ENCODE results near the gene PTPN6.

The PTPN6 gene

GRCh38 chr12:6956021-6956727 lies 5.0 kb downstream of the PTPN6 start:
- no peak for DNase-seq (ENCODE audit: low read depth in 3 of 3)

DNA sequence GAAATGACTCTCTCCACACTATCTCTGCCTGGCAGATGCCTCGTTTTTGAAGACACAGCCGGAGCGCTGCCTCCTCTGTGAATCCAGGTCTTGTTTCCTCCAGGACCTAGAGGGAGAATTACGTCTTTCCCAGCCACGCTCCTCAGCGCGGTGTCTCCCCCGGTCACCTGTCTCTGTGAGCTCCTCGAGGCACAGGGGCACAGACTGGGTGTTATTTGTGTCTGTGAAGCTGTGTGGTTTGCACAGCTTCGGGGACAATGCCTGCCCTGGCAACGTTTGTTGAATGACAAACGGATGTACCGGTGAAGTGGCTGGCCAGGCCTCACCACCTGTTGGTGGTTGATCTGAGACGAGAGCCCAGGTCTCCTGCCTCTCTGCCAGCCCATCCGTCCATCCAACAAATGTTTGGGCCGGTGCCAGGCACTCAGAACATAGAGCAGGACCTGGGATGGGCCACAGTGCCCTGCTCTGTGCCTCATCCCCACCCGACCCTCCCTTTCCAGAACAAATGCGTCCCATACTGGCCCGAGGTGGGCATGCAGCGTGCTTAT lies 6.1 kb downstream of the PTPN6 start:
- no peak for DNase-seq (ENCODE audit: low read depth in 3 of 3)

DNA sequence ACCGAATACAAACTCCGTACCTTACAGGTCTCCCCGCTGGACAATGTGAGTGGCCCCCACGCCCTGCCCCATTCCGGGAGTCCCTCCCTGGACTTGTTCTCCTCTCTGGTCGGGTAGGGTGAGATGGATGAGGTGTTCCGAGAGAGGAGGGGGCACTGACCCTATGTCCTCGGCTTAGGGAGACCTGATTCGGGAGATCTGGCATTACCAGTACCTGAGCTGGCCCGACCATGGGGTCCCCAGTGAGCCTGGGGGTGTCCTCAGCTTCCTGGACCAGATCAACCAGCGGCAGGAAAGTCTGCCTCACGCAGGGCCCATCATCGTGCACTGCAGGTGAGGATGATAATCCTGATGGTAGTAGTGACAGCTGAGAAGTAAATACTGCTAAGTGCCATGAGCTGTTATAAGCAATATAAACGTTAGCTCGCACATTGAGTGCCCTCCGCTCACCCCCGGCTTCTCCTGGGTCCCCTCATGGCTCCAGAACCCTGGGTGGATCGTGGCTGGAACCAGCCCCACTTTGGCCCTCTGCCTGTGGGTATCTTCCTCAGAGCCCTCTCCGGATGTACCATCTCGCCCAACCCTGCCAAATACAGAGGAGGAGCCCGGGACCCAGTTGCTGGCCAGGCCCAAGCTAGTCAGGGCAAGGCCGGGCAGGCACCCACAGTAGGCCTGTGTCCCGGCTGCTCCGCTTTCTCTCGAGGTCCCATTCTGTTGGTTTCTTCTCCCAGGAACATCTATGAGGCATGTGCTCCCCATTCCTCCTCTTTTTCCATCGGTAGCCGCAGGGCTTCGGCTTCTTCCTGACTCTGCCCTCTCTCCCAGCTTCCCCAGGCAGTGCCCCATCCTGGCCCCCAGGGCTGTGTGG lies 6.8 kb downstream of the PTPN6 start:
- no peak for DNase-seq (ENCODE audit: low read depth in 3 of 3)

DNA sequence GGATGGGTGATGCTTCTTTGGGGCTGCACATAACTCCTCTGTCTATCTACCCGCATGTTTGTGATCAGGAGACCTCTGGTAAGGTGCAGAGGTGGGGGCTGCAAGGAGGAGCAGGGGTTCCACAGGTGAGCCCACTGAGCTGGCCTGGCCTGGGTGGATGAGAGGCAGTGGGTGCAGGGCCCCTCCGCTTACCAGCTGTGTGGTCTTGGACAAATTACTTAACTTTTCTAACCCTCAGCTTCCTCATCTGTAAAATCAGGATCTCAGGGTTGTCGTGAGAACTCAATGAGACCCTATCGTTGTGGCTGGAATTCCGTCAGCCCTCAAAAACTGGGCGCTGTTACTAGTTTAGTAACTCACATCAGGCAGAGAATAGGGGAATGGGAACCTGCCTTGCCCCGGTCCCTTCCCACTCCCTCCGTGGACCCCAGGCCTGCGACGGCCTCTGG lies 7.5 kb downstream of the PTPN6 start:
- DNase-seq (ENCODE audit: low read depth in 3 of 3), result no peak

DNA sequence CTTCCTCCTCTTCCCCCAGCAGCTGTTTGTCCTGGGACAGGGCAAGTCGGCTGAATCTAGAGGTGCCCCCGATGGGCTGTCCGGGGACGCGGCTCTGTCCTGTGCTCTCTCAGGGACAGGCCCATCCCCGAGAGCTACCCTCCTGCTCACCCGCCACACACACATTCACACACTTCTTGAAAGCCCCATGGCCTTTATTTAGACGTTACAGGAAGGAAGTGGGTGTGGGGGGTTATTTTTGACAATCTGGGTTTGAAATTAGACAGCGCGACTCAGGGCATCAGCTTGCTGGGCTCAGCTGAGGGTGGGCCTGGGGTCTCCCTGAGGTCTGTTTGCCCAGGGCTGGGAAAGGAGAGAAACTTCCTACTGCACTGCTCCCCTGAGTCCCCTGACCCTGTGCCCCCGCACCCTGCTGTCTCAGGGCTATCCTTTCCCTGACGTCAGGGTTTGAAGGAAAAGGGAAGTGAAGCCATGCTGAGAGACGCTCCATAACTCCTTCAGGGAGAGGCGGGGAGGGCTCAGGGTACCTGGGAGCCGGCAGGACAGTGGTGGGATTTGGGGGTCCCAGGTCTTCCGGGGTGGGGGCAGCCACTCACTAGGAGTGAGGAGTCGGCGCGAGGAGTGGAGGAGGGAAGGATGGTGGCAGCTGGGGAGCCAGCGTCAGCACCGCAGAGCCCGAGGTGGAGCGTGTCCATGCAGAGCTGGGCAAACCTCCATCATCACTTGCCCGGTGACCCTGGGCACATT lies 8.1 kb downstream of the PTPN6 start:
- DNase-seq (ENCODE audit: low read depth in 3 of 3), result no peak

GRCh38 chr12:6959805-6960592 lies 8.8 kb downstream of the PTPN6 start:
- DNase-seq (ENCODE audit: low read depth in 3 of 3), result no peak

DNA sequence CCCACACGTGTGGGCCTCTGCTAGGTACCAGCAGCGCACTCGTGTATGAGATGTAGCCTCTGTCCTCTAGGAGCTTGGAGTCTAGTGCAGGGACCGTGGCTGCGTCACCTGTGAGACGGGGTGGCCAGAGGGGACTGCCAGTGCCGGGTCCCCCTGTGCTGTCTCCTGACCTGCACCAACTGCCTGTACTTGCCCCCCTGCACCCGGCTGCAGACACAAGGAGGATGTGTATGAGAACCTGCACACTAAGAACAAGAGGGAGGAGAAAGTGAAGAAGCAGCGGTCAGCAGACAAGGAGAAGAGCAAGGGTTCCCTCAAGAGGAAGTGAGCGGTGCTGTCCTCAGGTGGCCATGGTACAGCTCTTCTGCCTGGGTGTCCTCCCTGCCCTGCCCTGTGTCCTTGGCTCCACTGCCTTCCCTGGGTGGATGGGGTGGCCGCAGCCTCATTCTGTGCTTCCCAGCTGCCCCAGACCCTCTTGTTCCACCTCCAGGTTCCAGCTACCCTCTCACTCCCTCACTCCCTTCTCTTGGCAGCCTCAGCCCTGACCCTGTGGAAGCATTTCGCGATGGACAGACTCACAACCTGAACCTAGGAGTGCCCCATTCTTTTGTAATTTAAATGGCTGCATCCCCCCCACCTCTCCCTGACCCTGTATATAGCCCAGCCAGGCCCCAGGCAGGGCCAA lies 9.6 kb downstream of the PTPN6 start:
- DNase-seq (ENCODE audit: low read depth in 3 of 3), result no peak

GRCh38 chr12:6961278-6961694 lies 10.1 kb downstream of the PTPN6 start:
- DNase-seq (ENCODE audit: low read depth in 3 of 3), result peak; percentile 86 to 93 (median 90)

DNA sequence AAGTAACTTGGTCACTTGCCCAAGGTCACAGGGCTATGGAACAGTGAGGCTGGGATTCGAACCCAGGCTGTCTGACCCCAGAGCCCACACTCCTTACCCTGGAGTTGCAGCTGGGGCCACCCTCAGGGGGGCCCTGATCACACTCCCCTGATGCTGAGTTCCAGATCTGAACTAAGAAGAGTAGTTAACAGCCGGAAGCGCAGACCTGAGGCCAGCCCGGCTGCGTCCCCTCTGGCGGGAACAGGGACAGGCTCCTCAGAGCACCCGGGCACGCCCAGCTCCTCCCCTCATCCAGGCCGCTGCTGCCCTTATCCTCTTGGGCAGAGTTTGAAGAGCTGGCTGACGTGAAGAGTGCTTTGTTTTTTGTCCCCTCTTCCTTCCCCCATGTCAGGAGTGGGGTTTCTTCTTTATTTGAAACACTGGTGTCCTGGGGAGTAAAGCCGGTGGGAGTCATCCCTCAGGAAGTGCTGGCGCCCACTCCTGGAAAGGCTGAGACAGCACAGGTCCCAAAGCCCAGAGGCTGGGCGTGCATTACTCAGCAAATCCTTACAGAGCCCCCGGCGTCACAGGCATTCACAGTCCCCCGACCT lies 10.6 kb downstream of the PTPN6 start:
- DNase-seq (ENCODE audit: low read depth in 3 of 3), result no peak

DNA sequence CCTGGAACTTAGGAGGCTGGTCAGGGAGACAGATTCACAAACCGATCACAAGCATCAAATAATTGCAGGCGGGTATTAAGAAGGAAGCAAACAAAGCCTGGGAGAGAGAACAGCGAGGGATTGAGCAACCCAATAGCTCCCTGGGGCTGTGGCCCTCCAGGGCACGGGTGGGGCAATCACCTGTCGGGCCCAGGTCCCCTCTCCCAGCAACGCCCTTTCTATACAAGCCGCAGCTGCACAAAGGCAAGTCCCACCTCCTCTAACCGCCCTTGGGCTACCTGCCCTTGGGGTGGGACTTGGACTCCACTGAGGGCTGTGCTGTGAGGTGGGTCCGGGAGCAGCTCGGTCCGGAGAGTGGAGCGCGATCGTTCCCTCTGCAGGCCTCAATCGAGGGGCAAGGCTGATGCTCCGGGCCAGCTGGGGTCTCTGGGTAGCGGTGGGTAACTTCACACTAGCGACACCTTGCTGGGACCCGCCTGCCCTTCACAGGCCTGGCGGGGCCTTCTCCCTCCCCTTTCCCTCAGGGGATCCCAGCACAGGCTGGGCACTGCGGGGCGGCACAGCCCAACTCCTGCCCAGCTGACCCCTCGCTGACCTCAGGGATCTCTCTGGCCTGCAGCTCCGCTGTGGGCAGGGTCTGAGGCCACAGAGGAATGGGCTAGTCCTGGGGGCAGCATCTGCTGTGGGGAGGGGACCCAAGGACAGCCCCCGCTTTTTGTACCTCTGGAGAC lies 11.3 kb downstream of the PTPN6 start:
- no peak for DNase-seq (ENCODE audit: low read depth in 3 of 3)

DNA sequence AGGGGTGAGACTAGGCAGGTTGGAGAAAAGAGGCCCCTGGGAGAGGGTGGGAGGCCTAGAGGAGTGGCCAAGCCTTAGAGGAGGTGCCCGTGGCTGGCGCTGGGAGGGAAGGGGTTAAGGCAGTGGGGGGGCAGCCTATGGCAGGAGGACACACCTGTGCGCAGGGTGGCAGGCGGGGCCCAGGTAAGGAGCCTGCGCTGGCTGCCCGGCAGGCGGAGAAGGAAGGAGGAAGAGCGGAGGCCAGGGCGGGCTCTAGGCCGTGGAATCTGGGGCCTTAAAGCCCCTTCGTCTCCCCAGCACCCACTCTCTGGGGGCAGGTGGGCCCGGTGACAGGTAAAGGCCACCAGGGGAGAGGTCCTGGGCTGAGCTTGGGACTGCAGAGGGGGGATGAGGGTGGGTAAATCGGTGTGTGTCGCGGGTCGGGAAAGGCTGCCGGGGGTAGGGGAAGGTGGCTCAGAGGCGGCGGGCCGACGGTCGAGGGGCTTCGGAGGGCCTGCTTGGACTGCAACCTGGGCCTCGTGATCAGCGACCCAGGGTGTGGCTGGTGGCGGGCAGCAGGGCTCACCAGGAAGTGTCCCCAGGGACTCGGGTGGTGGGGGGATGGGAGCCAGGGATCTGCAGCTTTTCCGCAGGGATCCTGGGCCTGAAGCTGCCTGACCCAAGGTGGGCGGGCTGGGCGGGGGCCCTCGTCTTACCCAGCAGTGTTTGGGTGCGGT lies 12.0 kb downstream of the PTPN6 start:
- DNase-seq (ENCODE audit: low read depth in 3 of 3), result no peak

DNA sequence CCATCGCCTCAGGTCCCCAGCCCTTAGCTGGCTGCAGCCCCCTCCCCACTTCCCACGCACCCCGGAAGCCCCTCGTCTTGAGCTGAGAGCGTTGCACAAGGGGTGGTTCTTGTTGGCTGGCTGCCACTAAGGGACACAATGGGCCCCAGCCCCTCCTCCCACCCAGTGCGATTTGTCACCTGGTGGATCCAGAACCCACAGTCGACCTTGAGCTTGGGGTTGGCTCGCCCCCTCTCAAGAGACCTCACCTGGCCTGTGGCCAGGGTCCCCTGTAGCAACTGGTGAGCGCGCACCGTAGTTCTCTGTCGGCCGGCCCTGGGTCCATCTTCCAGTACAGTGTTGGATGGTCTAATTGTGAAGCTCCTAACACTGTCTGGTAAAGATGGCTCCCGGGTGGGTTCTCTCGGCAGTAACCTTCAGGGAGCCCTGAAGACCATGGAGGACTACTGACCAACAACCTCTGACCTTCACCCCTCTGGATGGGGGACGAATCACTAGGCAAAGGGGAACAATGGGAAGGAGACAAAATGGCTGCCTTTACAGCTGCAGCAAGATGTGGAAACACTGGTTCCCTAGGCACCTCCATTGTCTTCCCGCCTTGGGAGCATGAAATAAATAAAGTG lies 12.7 kb downstream of the PTPN6 start:
- no peak for DNase-seq (ENCODE audit: low read depth in 3 of 3)

DNA sequence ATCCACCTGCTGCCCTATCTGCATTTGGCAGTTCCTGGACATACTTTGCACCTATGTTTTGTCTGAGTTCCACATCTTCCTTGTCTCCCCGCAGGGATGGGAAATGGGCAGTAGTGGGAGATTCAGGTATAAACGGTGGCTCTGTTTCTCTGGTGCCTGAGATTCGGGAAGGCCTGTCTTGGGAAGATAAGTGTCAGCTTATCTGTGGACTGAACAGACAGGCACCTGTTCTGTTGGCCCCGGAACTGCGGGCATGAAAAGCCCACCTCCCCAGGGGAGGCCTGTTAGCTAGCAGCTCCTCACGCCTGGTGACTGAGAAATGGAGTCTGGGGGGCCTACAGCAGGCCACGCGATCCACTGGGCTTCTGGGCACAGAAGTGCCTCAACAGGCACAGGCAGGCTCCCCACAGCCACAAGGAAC lies 13.5 kb downstream of the PTPN6 start:
- no peak for DNase-seq (ENCODE audit: low read depth in 3 of 3)

DNA sequence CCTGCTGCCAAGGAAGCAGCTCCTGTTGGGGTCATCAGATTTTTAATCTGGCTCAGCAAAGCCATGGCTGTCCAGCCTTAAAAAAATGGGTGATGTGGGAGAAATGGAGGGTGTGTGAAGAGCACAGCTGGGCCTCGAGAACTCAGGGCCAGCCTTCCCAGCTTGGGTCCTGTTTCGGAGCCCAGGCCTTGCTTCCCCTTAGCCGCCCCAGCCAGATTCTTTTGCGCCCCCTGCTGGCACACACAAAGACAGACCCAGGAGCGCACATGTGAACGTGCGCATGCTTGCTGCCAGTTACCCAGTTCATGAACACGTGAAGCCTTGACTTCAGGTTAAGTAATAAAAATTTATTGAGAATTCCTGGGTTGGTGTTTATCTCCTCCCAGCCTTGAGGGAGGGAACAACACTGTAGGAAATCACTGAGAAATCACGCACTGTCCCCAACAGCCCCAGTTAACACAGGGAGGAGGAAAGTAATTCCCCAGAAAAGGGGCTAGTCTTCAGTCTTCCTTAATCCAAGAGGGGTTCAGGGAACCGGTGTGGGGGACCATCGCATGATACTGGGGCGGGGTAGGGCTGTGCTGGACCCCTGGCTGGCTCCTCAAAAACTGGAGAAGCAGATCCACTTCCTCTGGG lies 14.0 kb downstream of the PTPN6 start:
- DNase-seq (ENCODE audit: low read depth in 3 of 3), result peak; percentile 73 to 89 (median 81)

DNA sequence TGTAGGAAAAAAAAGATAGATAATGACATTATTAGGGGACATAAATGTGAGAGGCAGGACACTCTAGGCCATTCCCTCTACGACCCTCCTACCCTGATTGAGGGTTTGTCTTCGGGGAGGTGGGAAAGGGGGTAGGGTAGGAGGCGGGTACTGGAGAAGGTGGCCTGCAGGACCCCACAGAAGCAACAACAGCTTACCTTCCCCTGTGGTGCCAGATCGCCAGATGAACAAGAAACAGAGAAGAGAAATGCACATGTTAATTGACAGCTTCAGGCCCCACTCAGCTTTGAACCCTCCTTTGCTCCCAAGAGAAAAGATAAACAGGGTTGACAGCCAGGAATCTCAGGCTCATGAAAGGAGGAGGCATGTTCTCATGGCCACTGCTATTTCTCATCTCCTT lies 14.6 kb downstream of the PTPN6 start:
- no peak for DNase-seq (ENCODE audit: low read depth in 3 of 3)

- DNase-seq (ENCODE audit: low read depth in 3 of 3), result no peak
Measured at GRCh38 chr12:6966351-6966750, 15.2 kb downstream of the PTPN6 start.

DNA sequence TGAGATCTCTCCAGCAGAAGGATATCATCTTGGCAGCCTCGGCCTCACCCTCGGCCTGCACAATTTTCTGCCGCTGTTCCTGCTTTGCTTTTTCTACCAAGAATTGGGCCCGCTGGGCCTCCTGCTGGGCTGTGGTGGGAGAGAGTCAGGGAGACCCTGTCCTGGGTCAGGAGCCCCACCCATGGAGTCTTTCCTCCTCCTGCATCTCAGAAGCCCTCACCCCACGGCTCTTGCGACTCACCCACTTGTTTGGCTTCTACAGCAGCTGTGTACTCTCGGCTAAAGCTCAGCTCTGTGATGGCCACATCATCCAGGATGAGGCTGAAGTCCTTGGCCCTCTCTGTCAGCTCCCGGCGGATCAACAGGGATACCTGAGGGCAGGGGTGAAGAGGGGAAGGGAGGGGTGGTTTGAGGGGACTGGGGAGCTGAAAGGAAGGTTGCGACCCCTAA lies 16.5 kb downstream of the PTPN6 start:
- no peak for DNase-seq (ENCODE audit: low read depth in 3 of 3)

DNA sequence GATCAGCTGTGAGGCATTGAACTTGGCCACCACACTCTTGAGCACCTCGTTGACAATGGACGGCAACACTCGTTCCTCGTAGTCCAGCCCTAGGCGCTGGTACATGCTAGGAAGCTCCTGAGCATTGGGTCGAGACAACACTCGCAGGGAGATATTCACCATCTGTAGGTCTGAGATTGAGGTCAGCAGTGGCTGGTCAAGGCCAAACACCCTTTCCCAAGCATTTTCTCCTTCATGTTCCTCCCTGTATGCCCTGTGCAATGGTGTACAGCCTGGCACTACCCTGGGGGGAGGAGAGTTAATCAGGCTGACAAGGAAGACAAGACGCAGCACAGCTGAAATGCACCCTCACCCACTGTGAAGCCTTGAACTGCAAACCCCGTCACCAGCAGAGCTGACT lies 17.3 kb downstream of the PTPN6 start:
- no peak for DNase-seq (ENCODE audit: low read depth in 3 of 3)
